Measurements from ENCODE around the gene SHF.

- no peak for TF ChIP-seq POLR2AphosphoS5 (IDR thresholded peaks at IDR 0.05)
- no peak for TF ChIP-seq POLR2A (IDR thresholded peaks at IDR 0.05)
Measured at GRCh38 chr15:45203182-45203581, 15.4 kb upstream of the SHF start.
